Omental fat pad (tissue), 4 donors: ENCODE results near the gene CMTM4. TPM values are rescaled to one million over a fixed set of nuclear protein-coding genes. Genes with fewer than 3 reads are reported as not detected.

ENCODE experiments used
- ATAC-seq: fragments of 150-250 bp; one replicate; pipeline ENCODE4 v1.9.1; 2016; ENCODE audit warnings: mild to moderate bottlenecking, moderate library complexity; ENCODE audit not compliant: low FRiP score
- DNase-seq: peaks from one replicate; pipeline ENCODE4 v3.0.0-alpha.2; 2019; ENCODE audit warnings: low spot score
- total RNA-seq, 4 donors: library from RNA; depleted of rRNA; stranded (reverse); fragments of >200 nt; gene quantifications; one replicate each; pipeline ENCODE4 v1.1.0, GENCODE V29; 2016
- TF ChIP-seq, protein P1 (sequence below), 3 donors: fragments of 450-650 bp; IDR thresholded peaks; one replicate each; pipeline ENCODE4 v1.5.1; 2016 to 2017; ENCODE audit warnings: antibody characterized with exemption in 3 of 3, mild to moderate bottlenecking in 3 of 3, moderate library complexity in 2 of 3

The CMTM4 gene
- total RNA-seq, 4 donors from 2014 or later, result 12.6 to 29.9 (median 23.8) TPM

DNA sequence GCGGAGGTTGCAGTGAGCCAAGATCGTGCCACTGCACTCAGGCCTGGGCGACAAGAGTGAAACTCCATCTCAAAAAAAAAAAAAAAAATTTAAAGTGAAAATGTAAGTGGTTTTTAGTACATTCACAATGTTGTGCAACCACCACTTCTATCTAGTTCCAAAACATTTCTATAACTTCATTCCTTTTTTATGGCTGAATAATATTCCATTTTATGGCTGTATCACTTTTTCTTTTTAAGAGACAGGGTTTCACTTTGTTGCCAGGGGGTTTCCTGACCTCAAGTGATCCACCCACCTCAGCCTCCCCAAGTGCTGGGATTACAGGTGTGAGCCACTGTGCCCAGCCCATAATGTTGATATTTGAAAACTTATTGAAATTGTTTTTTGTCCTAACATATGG is 103.7 kb downstream of the CMTM4 start:
- TF ChIP-seq, protein P1, sequence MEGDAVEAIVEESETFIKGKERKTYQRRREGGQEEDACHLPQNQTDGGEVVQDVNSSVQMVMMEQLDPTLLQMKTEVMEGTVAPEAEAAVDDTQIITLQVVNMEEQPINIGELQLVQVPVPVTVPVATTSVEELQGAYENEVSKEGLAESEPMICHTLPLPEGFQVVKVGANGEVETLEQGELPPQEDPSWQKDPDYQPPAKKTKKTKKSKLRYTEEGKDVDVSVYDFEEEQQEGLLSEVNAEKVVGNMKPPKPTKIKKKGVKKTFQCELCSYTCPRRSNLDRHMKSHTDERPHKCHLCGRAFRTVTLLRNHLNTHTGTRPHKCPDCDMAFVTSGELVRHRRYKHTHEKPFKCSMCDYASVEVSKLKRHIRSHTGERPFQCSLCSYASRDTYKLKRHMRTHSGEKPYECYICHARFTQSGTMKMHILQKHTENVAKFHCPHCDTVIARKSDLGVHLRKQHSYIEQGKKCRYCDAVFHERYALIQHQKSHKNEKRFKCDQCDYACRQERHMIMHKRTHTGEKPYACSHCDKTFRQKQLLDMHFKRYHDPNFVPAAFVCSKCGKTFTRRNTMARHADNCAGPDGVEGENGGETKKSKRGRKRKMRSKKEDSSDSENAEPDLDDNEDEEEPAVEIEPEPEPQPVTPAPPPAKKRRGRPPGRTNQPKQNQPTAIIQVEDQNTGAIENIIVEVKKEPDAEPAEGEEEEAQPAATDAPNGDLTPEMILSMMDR (IDR thresholded peaks at IDR 0.05), result no peak
- ATAC-seq, result no peak
- no peak for DNase-seq

DNA sequence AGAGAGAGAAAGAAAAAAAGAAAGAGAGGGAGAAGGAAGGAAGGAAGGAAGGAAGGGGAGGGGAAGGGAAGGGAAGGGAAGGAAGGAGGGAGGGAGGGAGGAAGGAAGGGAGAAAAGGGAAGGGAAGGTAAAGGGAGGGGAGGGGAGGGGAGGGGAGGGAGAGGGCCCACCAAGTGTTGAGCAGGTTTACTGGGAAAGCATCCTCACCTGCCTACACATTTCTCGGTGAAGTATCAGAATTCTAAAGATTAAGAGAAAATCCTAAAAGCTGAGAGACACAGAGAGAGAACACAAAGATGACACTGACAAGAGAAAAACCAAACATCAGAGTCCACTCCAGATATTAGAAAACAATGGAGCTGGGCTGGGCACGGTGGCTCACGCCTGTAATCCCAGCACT is 104.3 kb downstream of the CMTM4 start:
- TF ChIP-seq, protein P1 (IDR thresholded peaks at IDR 0.05), result no peak
- DNase-seq (no peak), ATAC-seq (no peak)

DNA sequence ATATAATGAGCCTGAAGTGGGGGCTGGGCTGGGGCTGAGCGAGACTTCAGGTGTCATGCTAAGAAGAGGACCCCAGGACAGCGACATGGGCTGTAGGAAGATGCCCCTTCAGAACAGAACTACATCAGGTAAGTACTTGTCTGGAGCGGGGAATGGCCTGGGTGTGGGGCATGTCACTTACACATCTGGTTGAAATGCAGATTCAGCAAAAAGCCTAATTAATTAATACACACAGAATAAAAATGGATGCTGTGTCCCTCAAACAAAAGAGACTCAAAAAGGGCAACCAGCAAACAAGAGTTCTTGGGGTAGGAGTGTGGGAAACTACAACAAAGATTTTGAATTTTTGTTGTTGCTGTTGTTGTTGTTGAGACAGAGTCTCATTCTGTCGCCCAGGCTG is 105.5 kb downstream of the CMTM4 start:
- ATAC-seq, result no peak
- TF ChIP-seq, protein P1 (IDR thresholded peaks at IDR 0.05), result no peak
- DNase-seq, result no peak

DNA sequence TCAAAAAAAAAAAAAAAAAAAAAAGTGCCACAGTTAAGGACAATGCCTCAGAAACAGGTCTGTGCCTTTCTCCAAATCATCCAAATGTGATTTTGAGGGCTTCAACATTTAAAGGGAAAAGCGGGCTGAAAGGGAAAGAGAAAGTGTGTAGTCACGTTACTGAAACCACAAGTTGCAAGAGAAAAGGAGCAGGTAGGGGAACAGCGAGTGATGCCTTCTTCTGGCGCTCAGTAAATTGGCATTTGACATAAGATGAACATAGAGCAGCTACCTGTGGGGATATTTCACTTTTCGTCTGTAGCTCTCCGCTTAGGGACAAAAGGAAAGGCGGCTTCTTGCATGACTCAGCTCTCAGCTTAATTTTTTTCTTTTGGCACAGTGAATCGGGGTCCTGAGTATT is 106.2 kb downstream of the CMTM4 start:
- TF ChIP-seq, protein P1 (IDR thresholded peaks at IDR 0.05), result no peak
- ATAC-seq (no peak), DNase-seq (no peak)

DNA sequence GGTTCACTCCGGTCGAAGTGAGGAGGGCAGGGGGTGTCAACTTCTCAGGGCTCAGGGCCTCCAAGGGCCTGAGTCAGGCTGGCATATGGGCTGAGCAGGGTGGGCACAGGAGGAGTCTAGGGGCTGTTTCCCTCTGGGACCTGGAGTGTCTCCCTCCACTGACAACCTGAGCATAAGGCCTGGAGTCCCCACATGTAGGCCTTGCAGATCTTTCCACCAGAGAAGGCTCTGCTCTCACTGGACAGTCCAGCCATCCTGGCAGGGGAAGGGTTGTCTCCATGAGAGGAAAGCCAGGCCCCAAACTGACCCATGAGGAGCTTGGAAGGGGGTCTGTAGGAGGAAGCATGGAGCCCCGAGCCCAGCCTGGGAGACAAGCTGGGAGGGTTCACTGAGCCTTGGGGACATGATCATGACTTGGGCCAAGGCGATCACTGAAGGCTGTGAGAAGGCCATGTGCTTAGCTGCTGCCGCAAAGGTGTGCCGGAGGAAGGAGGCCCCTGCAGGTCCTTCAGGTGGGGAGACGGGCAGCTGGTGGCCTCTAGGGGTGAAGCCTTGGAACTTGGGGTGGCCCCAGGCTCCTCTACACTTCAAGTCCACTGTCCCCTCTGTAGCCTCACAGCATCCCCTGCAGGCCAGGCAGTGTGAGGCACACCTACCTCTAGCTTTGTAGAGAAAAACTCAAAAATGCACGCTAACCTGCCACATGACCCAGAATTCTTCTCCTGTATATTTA is 107.4 kb downstream of the CMTM4 start:
- no peak for ATAC-seq
- no peak for DNase-seq
- TF ChIP-seq, protein P1 (IDR thresholded peaks at IDR 0.05), result no peak

DNA sequence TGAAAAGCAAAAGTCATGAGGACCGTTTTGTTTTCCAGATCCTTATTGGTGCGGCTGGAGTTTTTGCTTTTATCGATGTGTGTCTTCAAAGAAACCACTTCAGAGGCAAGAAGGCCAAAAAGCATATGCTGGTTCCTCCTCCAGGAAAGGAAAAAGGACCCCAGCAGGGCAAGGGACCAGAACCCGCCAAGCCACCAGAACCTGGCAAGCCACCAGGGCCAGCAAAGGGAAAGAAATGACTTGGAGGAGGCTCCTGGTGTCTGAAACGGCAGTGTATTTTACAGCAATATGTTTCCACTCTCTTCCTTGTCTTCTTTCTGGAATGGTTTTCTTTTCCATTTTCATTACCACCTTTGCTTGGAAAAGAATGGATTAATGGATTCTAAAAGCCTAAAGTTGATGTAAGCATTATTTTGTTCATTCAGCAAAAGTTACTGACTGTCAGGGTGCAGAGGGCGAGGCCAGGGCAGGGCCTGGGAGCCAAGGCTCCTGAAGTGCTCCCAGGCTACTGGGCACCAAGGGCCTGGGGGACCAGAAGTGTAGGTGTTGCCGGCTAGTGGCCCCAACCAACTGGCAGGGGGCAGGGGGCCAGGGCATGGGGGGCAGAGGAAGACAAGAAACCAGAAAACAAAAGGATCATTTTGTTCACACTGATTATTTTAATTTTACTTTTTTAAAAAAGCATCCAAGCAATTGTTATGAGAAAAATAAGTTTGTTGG is 108.5 kb downstream of the CMTM4 start:
- DNase-seq, result no peak
- no peak for ATAC-seq
- TF ChIP-seq, protein P1 (IDR thresholded peaks at IDR 0.05), result no peak
